ENCODE data around the gene TBRG4. TPM values are rescaled to one million over a fixed set of nuclear protein-coding genes. Genes with fewer than 3 reads are reported as not detected.
A peak's percentile ranks its signal among the peaks of the same experiment; 100 is the strongest.

The TBRG4 gene
- 221 TPM for polyA plus RNA-seq (2012; ENCODE audit: insufficient read depth, insufficient read length, low read depth)

DNA sequence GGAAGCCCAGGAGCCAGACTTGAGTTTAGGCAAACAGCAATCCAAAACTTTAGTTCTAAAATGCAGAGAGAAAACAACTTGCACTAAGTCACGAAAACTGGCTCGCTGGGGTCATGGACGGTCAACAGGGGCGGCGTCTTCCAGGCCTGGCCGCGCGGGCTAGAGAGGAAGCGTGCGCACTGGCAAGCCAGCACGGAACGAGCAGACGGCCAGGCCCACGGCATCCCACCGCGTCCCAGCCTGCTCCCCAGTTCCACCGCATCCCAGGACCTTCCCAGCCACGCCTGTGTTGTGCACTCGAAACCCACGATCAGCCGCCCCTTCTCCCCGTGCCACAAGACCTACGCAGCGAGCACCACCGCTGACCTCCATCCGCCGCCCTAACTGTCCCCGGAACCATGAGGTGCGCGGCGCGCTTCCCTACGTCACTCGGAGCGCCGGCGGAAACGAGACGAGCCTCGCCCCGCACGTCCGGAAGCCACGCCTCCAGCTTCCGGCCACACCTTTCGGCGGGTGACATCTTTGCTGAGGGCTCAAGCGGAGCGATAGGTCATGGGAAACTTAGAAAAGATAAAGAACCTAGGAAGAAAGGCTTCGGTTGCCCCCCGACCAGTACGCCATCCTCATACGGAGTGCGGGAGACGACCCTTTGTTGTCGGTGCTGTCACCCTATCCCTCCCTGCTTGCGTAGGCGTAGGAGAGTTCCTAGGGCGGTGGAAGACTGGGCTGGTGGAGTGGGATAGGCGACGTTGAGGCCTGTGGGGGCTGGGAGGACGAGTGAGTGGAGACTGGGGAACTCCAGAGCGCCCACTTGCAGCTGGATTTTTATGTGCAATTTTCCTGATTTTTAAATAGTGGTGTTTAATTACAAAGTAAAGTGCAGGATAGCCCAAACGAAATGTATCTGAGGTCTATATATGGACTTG, at the start of gene TBRG4:
Gene TBRG4 (minus strand): TSS at position 400 of the 926 bp plus-strand sequence. CDS start 2,460 bp downstream, outside the sequence.
- peak; percentile 96 for DNase-seq
- Histone ChIP-seq H3K36me3 (peaks cover 32% of the 10 kb centered on the region), H3K9me3 (no peaks in the 10 kb centered on the region), H3K4me3 (ENCODE audit: low read depth, low read length) (peak within 1 kb of the TSS; percentile 98), H3K27me3 (no peaks in the 10 kb centered on the region), H3K4me1 (no peaks in the 10 kb centered on the region)
- TF ChIP-seq, protein P1, sequence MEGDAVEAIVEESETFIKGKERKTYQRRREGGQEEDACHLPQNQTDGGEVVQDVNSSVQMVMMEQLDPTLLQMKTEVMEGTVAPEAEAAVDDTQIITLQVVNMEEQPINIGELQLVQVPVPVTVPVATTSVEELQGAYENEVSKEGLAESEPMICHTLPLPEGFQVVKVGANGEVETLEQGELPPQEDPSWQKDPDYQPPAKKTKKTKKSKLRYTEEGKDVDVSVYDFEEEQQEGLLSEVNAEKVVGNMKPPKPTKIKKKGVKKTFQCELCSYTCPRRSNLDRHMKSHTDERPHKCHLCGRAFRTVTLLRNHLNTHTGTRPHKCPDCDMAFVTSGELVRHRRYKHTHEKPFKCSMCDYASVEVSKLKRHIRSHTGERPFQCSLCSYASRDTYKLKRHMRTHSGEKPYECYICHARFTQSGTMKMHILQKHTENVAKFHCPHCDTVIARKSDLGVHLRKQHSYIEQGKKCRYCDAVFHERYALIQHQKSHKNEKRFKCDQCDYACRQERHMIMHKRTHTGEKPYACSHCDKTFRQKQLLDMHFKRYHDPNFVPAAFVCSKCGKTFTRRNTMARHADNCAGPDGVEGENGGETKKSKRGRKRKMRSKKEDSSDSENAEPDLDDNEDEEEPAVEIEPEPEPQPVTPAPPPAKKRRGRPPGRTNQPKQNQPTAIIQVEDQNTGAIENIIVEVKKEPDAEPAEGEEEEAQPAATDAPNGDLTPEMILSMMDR (IDR thresholded peaks at IDR 0.05; ENCODE audit: low read depth, low read length), result peak; percentile 57

DNA sequence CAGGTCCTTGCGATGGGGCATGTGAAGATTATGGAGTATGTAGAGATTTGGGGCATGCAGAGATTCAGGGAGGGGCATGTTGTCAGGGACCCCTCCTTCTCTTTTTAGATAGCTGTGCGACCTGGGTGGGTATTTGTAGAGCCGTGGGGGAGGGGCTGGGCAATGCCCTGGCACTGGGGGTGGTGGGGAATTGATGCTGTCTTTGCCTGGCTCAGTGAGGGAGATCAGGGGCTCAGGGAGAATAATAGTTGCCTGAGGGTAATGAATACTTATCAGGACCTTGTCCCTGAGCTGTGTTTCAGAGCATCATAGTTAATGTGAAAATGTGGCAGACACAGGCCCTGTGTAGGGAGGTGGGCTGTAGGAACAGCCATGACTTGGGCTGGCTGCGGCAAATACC, 49.6 kb upstream of the TBRG4 start:
- Histone ChIP-seq H3K27me3 (no peaks in the 10 kb centered on the region), H3K9me3 (no peaks in the 10 kb centered on the region), H3K36me3 (no peaks in the 10 kb centered on the region), H3K4me1 (peaks cover 4% of the 10 kb centered on the region), H3K4me3 (ENCODE audit: low read depth, low read length) (no peak overlapping the region)
- DNase-seq, result no peak
- TF ChIP-seq, protein P1 (IDR thresholded peaks at IDR 0.05; ENCODE audit: low read depth, low read length), result no peak

DNA sequence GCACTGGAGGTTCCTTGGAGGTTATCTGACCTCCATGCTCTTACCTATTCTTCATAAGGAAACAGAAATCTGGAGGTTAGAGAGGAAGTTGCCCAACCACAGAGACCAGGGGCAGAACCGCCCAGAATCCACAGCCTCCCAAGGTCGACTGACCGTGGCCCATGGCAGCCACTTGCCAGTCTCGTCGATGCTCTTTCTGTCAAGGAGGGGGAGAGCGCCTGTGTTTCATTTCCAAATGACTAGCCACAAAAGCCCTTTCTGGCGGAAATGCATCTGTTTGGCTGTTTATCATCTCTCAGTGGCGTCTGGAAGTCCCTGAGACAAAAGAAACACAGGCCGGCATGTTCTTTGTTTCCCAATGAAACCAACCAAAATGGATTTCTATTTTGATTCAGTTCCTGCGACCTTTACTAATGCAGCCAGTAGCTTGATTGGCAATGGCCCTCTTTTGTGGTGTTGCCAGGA, 49.0 kb upstream of the TBRG4 start:
- Histone ChIP-seq H3K4me3 (ENCODE audit: low read depth, low read length) (no peak overlapping the region), H3K4me1 (peaks cover 4% of the 10 kb centered on the region), H3K27me3 (no peaks in the 10 kb centered on the region), H3K36me3 (no peaks in the 10 kb centered on the region), H3K9me3 (no peaks in the 10 kb centered on the region)
- no peak for DNase-seq
- TF ChIP-seq, protein P1 (IDR thresholded peaks at IDR 0.05; ENCODE audit: low read depth, low read length), result no peak

DNA sequence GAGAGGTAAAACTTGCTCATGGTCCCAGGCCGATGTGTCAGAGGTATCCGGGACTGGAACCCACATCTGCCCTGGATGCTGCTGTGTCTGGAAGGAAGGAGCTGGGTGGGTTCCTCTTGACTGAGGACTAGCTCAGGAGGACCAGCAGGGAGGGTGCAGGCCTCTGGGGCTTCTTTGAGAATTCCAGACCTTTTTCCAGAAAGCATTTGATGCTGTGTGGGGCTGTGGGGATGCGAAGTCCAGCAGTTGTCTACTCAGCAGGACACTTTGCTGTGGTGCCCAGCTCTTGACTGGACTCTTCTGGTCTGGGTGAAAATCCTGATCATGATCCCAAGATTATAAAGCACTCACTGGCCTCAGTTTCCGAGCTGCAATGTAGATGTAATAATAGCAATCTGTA, 47.8 kb upstream of the TBRG4 start:
- no peak overlapping the region for H3K4me3 ChIP-seq (ENCODE audit: low read depth, low read length)
- TF ChIP-seq, protein P1 (IDR thresholded peaks at IDR 0.05; ENCODE audit: low read depth, low read length), result no peak
- no peaks in the 10 kb centered on the region for H3K27me3 ChIP-seq
- DNase-seq, result no peak
- peaks cover 4% of the 10 kb centered on the region for H3K4me1 ChIP-seq
- no peaks in the 10 kb centered on the region for H3K36me3 ChIP-seq
- no peaks in the 10 kb centered on the region for H3K9me3 ChIP-seq

DNA sequence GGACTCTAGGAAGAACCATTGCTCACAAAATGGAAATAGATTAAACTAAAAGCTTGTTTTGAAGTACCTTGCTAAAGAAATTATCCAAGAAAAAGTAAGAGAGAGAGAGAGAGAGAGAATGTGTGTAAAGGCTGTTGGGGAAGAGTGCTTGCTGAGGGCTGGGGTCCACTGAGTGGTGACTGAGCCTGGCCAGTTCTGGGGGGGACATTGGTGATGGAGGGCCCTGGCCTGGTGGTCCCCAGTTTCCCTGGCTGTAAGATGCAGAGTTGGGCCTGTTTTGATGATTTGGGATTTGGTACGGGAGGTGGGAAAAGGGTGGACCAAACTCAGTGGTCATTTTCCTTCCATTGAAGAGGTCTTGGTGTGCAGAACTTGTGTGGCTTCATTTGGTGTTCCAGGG, 47.0 kb upstream of the TBRG4 start:
- TF ChIP-seq, protein P1 (IDR thresholded peaks at IDR 0.05; ENCODE audit: low read depth, low read length), result no peak
- peaks cover 4% of the 10 kb centered on the region for H3K4me1 ChIP-seq
- H3K36me3 ChIP-seq, result no peaks in the 10 kb centered on the region
- no peak overlapping the region for H3K4me3 ChIP-seq (ENCODE audit: low read depth, low read length)
- DNase-seq, result no peak
- no peaks in the 10 kb centered on the region for H3K27me3 ChIP-seq
- no peaks in the 10 kb centered on the region for H3K9me3 ChIP-seq

All from BE2C (cell line).